HG02840 (cell line): Measurements from ENCODE around the gene LYZL6.
"Not testable (repeated sequence)": the region's sequence is repeated elsewhere in the genome, so short reads cannot be mapped to it uniquely, and the experiment has no call there.

Experiments used
- ATAC-seq: cut with Tn5 transposase; IDR thresholded peaks from one replicate; pipeline ENCODE4 v1.9.1; 2021; ENCODE audit warnings: mild to moderate bottlenecking, moderate library complexity, moderate number of reproducible peaks; ENCODE audit not compliant: unreplicated experiment, low FRiP score

The LYZL6 gene

GRCh38 chr17:35912339-35912912 lies 31.1 kb downstream of the LYZL6 start:
- ATAC-seq = no peak

GRCh38 chr17:35909408-35909807 lies 34.1 kb downstream of the LYZL6 start:
- ATAC-seq = no peak

- no peak for ATAC-seq
Measured at GRCh38 chr17:35907691-35908090, 35.8 kb downstream of the LYZL6 start.

- no peak for ATAC-seq
Measured at GRCh38 chr17:35906926-35907637, 36.4 kb downstream of the LYZL6 start.

GRCh38 chr17:35906191-35906925 lies 37.2 kb downstream of the LYZL6 start:
- ATAC-seq = no peak

- no peak for ATAC-seq
Measured at GRCh38 chr17:35903451-35903850, 40.1 kb downstream of the LYZL6 start.

- ATAC-seq = no peak
Measured at GRCh38 chr17:35901631-35902175, 41.8 kb downstream of the LYZL6 start.

GRCh38 chr17:35900708-35901480 lies 42.6 kb downstream of the LYZL6 start:
- ATAC-seq = no peak

GRCh38 chr17:35900280-35900679 lies 43.2 kb downstream of the LYZL6 start:
- ATAC-seq = no peak

- ATAC-seq = no peak
Measured at GRCh38 chr17:35898283-35899070, 45.0 kb downstream of the LYZL6 start.

GRCh38 chr17:35897772-35898171 lies 45.7 kb downstream of the LYZL6 start:
- not testable (repeated sequence) for ATAC-seq

- no peak for ATAC-seq
Measured at GRCh38 chr17:35895636-35896587, 47.6 kb downstream of the LYZL6 start.

- no peak for ATAC-seq
Measured at GRCh38 chr17:35894206-35894605, 49.3 kb downstream of the LYZL6 start.

GRCh38 chr17:35893751-35894150 lies 49.8 kb downstream of the LYZL6 start:
- no peak for ATAC-seq

- ATAC-seq = no peak
Measured at GRCh38 chr17:35892091-35893035, 51.1 kb downstream of the LYZL6 start.

- ATAC-seq = no peak
Measured at GRCh38 chr17:35891269-35891668, 52.2 kb downstream of the LYZL6 start.

- no peak for ATAC-seq
Measured at GRCh38 chr17:35890774-35891155, 52.7 kb downstream of the LYZL6 start.
